Body of pancreas (tissue), 4 donors: ENCODE data around the gene DNALI1.

Experiments
- POLR2A ChIP-seq, 3 donors: fragments of 450-650 bp; IDR thresholded peaks; one replicate each; pipeline ENCODE4 v1.6.1; 2016; ENCODE audit warnings: antibody characterized with exemption in 3 of 3, mild to moderate bottlenecking in 2 of 3
- TF ChIP-seq, protein P1 (sequence below), 7 experiments: fragments of 450-650 bp in 4 of 7; fragments of 200-600 bp in 3 of 7; sonication (generic) in 3 of 7; IDR thresholded peaks; one replicate each; pipeline ENCODE4 v1.5.1; 2016 to 2019; ENCODE audit warnings: antibody characterized with exemption in 7 of 7

GRCh38 chr1:37605061-37605650 lies 48.4 kb downstream of the DNALI1 start:
- TF ChIP-seq, protein P1, sequence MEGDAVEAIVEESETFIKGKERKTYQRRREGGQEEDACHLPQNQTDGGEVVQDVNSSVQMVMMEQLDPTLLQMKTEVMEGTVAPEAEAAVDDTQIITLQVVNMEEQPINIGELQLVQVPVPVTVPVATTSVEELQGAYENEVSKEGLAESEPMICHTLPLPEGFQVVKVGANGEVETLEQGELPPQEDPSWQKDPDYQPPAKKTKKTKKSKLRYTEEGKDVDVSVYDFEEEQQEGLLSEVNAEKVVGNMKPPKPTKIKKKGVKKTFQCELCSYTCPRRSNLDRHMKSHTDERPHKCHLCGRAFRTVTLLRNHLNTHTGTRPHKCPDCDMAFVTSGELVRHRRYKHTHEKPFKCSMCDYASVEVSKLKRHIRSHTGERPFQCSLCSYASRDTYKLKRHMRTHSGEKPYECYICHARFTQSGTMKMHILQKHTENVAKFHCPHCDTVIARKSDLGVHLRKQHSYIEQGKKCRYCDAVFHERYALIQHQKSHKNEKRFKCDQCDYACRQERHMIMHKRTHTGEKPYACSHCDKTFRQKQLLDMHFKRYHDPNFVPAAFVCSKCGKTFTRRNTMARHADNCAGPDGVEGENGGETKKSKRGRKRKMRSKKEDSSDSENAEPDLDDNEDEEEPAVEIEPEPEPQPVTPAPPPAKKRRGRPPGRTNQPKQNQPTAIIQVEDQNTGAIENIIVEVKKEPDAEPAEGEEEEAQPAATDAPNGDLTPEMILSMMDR (IDR thresholded peaks at IDR 0.05): no peak
- TF ChIP-seq POLR2A (IDR thresholded peaks at IDR 0.05): no peak
